ENCODE data around the gene EFNA3.
A peak's percentile ranks its signal among the peaks of the same experiment; 100 is the strongest.

The EFNA3 gene, protein sequence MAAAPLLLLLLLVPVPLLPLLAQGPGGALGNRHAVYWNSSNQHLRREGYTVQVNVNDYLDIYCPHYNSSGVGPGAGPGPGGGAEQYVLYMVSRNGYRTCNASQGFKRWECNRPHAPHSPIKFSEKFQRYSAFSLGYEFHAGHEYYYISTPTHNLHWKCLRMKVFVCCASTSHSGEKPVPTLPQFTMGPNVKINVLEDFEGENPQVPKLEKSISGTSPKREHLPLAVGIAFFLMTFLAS

DNA sequence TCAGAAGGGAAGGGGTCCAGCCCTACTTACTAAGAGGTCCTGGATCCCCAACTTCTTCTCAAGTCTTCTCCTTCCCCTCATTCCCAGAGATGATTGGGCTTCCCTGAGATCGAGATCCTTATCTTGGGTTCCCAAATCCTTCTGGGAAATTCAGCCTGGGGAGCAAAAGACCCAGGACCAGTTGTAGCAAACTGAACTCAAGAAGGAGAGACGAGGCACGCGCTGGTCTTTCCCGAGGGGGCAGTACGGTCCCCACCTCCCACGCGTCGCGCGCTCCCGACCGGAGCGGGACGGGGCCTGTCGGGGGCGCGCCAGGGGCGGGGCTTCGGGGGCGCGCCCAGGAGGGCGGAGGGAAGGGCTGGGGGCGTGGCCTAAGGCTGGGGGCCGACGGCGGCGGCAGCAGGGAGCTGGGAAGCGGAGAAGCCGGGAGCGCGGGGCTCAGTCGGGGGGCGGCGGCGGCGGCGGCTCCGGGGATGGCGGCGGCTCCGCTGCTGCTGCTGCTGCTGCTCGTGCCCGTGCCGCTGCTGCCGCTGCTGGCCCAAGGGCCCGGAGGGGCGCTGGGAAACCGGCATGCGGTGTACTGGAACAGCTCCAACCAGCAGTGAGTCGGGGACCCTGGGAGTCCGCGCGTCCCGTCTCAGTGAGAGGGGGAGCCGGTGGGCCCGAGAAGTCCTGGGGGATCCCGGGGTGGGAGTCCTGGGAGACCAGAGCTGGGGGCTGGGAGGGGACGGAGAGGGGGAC is at the start of gene EFNA3:
Gene EFNA3 (plus strand): TSS at position 369 of the 741 bp plus-strand sequence. CDS start 105 bp downstream, at position 474.
- no peak for DNase-seq (ENCODE audit: low spot score)

DNA sequence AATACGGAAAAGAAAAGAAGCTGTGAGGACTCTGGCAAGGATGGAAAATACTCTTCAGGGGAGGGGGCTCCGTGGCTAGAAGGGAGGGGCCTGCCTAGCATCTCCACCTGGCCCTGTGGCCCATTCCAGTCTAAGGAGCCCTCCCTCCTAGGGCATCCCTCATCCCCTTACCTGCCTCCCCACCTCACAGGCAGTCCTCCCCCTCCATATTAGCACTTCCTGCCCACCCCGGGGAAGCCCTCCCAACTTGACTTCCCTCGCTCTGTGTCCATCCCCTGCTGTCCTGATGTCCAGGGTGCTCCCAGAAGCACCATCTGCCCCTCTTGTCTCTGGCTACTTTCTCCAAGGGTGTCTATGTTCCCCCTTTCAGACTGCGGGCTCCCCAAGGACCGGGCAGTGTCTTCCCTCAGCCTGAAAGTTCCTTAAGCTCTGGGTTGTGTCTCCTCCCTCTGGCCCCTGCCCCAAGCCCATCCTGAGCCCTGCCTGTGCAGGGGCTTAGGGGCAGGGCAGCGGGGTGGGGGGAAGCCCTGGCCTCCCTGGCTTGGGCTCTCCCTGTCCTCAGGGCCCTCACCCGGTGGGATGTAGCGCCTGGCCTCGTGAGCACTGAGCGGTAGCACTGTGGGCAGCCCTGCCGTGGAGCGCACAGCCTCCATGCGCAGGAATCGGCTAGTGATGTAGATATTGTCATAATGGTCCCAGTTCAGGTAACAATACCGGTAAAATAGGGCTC is 49.0 kb upstream of the EFNA3 start:
- no peak for DNase-seq (ENCODE audit: low spot score)

DNA sequence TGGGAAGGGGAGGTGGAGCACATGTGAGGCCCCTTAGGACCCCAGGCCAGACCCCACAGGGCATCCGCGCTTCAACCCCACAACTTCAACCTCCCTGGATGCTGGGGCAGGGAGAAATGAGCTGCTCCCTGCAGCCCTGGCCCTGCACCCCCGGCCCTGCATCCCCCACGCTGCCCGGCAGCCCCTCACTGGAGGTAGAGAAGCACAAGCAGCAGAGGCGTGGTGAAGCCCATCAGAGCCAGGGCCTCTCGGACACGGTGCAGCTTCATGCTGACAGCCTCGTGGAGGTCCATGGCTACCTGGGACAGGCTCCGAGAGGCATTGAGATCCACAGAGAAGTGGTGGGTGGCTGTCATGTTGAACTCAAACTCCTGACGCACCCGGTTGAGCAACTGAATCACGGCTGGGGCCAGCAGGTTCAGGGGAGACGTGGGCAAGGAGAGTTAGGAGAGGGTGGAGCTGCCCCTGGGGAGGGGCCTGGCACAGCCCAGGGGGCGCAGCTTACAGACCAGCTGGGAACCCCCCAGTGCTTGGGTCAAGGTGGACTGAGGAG is 48.3 kb upstream of the EFNA3 start:
- DNase-seq (ENCODE audit: low spot score): no peak

DNA sequence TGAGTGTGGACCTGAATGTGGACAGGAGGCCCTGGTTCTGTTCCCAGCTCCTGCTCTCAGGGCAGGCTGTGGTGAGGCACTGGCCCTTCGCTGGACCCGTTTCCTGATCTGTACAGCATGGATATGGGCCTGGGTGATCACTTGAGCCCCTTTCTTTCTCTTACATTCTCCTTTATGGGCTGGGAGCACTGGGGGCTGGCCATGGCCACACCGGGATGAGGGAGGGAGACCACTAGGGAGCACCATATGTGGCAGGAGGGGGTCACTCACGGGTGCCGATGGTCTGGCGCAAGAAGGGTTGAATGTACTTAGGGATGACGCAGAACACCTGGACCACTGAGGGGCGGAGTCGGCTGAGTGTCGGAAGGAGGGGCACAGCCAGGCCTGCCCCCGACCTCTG is 47.7 kb upstream of the EFNA3 start:
- no peak for DNase-seq (ENCODE audit: low spot score)

DNA sequence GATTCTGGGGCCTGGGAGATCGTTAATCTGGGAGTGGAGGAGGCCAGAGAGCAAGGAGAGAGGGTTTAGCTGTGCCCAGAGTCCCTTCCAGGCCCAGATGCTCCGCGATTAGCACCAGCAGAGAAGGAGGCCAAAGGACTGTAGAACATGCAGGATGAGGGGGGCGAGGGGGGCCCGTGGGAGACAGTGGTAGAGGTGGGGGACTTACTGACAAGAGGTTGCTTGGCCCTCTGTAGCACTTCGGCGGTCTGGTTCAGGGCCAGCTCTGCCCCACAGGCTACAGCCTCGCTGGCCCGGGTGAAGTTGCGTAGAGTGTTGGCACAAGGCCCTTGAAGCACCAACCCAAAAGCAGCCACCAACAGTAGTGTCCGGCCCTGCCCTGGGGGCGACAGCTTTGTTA is 45.8 kb upstream of the EFNA3 start:
- DNase-seq (ENCODE audit: low spot score): no peak

DNA sequence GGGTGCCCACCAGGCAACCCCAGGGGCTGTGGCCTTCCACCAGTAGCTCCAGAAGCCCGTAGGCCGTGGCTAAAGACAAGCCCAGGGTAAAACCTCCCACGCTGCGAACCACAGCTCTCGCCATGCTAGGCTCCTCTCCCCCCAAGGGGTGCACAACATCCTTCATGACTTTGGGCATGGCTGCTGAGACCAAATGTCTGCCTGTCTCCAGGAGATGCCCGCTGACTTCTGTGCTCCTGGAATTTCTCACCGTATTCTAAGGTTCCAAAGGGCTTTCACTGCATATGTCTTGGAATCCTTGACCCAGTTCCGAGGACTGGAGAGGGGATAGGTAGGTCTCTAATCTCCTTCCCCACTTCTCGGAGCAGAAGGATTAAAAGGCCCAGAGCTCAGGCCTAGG is 45.1 kb upstream of the EFNA3 start, which contains the start of the genes DCST1 and DCST2:
Gene DCST1 (plus strand): TSS at position 301 of the 400 bp plus-strand sequence. CDS start 213 bp downstream, outside the sequence.
Gene DCST2 (minus strand): TSS at position 258 of the 400 bp plus-strand sequence. CDS start 80 bp downstream, at position 178.
- no peak for DNase-seq (ENCODE audit: low spot score)

DNA sequence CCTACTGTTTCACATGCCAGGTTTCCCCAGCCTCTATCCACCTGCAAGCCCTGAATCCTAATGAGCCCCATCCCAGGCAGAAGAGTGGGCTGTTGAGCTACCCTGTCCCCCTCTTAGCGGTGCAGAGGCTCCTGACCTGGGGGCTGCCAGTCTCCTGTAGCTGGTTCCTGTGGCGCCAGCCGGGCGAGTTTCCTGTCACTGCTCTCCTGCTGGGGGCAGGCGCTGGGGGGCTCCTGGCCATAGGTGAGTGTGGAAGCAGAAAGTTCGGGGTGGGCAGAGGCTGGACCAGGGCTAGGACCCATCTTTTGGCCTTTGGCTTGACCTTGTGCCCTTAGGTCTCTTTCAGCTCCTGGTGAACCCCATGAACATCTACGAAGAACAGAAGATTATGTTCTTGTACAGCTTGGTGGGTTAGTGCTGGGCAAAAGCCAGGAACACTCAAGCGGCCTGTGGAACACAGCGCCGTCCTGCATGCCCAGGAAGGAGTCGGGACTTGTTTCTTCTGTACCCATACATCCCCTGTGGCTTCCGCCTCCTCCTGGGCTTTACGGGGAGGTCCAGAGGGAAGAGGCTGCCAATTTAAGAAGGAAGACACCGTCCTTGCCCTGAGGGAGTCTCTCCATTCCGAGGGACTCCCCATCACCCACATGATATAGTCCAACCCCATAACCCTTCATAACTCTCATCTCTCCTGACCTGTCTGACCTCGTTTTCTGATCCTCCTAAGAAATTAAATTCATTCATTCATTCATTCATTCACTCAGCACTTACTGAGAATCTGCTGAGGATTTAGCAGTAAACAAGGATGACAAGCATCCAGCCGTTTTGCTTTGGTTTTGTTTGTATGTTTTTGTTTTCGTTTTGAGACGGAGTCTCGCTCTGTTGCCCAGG is 44.1 kb upstream of the EFNA3 start:
- DNase-seq (ENCODE audit: low spot score): no peak

DNA sequence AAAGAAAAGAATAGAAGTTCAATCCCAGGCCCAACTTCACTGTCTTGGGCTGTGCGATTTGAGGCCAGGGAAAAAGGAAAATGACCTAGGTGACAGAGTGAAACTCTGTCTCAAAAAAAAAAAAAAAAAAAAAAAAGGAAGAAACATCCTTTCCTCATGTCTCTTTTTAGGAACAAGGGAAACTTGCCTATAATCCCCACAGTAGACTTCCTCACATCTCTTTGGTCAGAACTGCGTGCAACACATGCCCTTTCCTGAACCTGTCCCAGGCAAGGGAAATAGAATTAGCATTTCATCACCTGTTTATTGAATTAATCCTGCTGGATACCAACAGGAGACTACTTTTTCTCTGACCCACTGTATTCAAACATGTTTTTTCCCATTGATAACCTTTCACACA is 42.7 kb upstream of the EFNA3 start:
- no peak for DNase-seq (ENCODE audit: low spot score)

DNA sequence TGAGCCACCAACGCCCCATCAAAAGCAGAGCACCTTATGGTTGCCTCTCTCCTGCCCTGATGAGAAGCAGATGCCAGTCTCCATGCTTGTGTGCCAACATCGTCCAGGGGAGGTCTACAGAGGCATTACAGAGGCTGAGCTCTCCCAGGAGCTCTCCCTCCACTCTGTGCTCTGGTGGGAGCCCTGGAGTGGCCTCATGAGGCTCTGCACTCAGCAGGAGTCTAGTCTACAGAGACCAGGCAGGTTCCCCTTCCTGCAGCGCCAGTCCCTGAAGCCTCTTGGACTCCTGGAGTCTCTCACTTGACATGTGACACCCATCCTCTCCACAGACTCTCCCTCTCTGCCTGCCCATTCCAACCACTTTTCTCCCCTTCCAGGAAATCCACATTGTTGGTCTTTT is 41.6 kb upstream of the EFNA3 start:
- DNase-seq (ENCODE audit: low spot score): no peak

DNA sequence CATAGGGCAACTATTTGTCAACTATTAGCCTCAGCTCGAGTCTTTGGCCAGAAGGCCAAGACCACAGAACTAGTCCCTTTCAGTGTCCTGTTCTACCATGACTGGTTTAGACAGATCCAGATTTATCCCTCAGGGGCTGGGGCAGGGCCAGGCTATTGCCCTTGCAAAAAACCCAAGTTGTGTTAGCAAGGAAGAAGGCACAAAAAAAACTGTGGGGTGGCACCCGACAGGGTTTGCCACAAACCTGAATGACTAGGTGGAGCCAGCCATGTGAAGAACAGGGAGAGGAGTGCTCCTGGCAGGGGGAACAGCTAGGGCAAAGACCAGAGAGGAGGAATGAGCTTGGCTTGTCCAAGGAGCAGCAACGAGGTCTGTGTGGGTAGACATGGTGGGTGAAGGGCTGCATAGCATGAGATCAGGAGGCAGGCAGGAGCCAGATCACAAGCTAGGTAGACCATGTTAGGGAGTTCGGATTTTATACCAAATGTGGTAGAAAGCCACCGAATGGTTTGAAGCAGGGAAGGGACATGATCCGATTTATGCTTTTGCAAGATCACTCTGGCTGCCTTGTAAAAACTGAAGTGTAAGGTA is 40.7 kb upstream of the EFNA3 start:
- DNase-seq (ENCODE audit: low spot score): no peak

DNA sequence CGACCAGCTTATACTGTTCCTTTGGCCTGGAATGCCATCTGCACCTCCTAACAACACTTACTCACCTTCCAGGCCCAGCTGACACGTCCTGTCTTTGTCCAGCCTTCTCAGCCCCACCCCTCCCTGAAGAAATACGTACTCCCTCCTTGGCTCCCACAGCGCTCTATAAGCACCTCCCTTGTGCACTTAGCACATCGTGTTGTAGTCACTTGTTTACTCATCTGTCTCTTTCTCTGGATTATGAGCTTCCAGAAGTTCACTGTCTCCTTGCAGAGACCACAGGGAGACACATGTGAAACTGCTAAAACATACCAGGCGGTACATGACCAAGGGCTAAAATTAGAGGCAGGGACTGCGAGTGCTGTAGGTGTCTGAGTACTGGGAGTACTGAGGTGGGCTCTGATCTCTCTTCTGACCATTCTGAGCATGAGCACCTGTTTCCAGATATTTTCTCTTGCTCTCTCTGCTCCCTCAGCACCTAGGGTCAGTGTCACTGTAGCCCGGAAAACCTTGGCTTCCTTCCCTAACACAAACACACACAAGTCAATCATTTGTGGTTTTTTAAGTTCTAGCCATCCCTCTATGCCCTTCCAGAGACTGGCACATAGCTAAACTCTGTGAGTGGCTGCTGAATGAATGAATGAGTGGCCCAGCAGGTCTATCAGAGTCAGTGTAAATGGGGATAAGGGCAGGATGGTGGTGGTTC is 39.9 kb upstream of the EFNA3 start:
- no peak for DNase-seq (ENCODE audit: low spot score)

DNA sequence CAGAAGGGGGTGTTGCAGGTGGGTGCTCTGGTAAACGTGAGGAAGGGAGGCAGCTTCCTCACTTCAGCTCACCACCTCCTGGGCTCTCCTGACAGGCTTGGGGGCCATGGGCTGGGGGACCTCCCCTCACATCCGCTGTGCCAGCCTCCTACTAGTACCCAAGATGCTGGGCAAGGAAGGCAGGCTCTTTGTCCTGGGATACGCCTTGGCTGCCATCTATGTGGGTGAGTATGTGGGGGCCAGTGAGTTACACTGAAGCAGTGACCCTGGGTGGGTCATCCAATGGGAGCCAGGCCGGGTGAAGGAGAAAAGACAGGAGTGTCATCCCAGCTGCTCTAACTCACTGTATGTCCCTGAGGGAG is 39.3 kb upstream of the EFNA3 start:
- DNase-seq (ENCODE audit: low spot score): no peak

DNA sequence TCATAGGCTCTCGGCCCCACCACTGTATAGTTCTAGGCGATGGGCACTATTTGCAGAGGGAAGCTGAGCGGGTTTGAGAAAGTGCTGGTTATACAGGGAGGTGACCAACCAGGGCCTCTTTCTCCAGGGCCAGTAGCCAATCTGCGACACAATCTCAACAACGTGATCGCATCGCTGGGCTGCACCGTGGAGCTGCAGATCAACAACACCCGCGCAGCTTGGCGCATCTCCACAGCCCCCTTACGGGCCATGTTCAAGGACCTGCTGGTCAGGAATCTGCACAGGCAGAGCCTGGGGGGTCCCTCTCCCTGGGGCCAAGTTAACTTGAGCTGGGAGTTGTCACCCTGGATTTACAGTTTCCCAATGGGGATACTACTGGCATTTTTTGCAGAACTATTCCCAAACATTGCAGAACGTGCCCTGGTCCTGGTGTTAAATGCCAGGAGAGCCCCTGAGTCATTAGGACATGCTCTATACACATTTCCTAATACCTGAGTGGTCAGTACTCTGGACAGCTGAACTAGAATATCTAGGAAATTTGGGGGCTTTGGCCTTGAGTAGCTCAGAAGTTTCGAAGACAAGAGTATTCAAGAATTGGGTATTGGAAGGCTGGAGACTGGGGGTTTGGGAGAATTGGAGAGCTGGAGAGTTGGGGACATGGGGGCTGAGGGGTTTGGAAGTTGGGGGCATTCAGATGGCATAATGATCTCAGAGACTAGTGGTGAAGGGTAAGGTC is 38.1 kb upstream of the EFNA3 start:
- no peak for DNase-seq (ENCODE audit: low spot score)

DNA sequence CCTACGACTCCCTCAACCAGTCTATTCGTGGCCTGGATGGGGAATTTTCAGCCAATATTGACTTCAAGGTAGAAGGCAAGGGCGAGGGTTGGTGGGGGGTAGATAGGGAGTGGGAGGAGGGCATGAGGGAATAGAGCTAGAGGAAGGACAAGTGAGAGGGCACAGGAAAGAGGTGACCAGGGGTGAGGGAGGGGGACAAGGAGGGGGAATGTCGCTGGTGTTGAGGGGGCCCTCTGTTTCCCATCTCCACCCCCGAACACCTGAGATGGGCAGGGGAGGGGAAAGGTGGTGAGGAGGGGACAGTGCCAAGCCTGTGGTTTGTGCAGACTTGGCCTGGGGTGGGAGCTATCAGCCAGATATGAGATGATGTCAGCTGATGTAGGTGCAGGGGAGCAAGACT is 35.8 kb upstream of the EFNA3 start:
- DNase-seq (ENCODE audit: low spot score): no peak

DNA sequence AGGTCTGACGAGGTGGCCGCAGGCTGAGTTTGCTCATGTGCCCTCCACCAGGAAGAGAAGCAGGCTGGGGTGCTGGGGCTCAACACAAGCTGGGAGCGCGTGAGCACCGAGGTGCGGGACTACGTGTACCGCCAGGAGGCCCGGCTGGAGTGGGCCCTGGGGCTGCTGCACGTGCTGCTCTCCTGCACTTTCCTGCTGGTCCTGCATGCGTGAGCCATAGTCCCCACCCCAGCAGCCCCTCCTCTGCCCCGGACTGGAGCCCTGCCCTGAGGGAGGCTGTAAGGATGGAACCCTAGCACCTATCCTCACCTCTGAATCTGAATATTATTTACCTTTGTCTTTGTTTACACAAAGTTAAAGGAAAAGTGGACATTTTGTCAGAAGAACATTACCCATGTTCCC is 35.3 kb upstream of the EFNA3 start:
- no peak for DNase-seq (ENCODE audit: low spot score)

DNA sequence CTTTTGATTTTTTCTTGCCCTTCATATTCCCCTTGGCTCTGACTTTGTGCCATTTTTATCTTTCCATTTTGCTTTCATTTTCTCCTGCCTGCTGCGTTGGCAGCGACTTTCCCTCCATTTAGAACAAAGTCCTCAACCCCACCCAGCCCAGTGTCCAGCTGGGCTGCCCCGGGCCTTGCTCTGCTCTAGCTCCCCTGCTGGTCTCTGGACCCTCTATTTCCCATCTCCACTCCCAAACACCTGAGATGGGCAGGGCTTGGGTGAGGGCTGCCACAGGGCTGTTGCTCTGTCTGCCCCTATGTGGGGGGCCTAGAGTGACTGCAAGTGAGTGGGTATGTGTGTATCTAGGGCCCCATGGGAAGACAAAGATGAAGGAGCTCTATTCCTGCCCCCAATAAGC is 34.8 kb upstream of the EFNA3 start:
- no peak for DNase-seq (ENCODE audit: low spot score)

DNA sequence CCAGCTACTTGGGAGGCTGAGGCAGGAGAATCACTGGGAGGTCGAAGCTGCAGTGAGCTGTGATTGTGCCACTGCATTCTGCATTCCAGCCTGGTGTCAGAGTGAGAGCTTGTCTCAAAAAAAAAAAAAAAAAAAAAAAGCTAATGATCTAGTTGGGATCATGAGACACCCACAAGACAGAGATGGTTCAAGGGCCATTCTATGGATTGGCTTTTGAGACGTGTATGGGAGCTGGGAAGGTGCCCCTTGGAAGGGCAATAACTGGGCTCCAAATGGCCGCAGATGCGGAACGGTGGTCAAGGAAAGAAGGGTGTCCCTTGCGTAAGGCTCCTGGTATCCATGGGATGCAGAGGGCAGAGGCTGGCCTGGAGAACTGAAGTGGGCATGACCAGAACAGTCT is 34.3 kb upstream of the EFNA3 start:
- no peak for DNase-seq (ENCODE audit: low spot score)

DNA sequence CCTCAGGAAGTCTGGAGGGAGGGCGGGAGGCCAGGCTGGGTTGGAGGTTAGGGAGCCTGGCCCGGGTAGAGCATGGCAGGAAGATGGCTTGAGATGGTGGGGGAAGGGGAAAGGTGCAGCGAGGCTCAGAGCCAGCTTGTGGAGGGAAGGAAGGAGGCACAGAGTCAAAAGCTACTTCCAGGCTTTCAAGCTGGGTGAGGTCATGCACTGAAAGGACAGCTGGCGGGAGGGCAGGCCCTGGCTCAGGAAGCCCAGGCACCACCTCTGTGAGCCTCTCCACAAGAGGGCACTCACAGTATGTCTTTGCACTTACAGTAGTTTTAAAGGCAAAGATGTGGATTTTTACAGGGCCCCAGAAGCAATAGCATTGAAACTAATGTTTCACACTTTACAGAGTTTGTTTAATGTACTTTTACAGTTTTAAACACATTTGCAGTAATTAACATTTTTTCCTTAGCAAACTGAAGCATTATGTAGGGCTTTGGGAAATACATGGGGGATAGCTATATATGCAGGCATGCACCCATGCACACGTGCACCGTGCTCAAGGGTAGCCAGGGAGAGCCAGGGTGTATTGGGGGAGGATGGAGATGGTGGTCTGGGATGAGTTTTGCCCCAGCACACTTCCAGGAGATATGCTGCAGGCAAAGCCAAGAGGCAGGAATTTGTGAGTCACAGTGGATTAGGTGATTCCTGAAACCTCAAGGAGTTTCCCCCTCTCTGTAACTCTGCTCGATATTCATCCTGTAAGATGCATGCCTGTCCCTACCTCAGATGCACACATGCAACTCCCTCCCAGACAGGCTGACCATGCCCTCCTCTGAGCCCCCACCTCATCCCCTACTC is 33.6 kb upstream of the EFNA3 start:
- DNase-seq (ENCODE audit: low spot score): peak; percentile 77

All from cerebellar cortex (tissue), 1 donor.